ENCODE results near the gene PEMT. TPM values are rescaled to one million over a fixed set of nuclear protein-coding genes. Genes with fewer than 3 reads are reported as not detected.

Gene PEMT
- total and polyA plus RNA-seq, 2 of the 4 experiments (the other 2 are of a cell fraction): 23.3 to 49.5 TPM

GRCh38 chr17:17506893-17507464, 84.5 kb downstream of the PEMT start:
- in situ Hi-C loops (cut with MboI; ENCODE audit: low sequenced_read_pairs): no loop called here
- 61% methylated on average over 5 of the region's 17 CpGs; no CpG with 5 or more reads in 1 of the 2 experiments for WGBS, 2 experiments (ENCODE audit: extremely low coverage in 2 of 2, insufficient read length in 1 of 2)
- no peak overlapping the region for H3K14ac ChIP-seq (replicated peaks; ENCODE audit: low read depth, low read length)
- H3K4me2 ChIP-seq (ENCODE audit: low read depth, low read length): no peak overlapping the region
- no peak overlapping the region for H2BK15ac ChIP-seq (ENCODE audit: low read depth, low read length)
- H3K4me3 ChIP-seq (ENCODE audit: insufficient read depth, low read depth, low read length): no peak overlapping the region
- no peak overlapping the region for H3K9ac ChIP-seq (ENCODE audit: low read depth, low read length)
- no peak overlapping the region for H2AFZ ChIP-seq (replicated peaks; ENCODE audit: low read length, poor library complexity)
- H2BK5ac ChIP-seq (ENCODE audit: low read depth, low read length, poor library complexity, severe bottlenecking): no peak overlapping the region
- dilution Hi-C loops (cut with HindIII; ENCODE audit: low sequenced_read_pairs, unreplicated experiment): no loop called here
- H2BK120ac ChIP-seq (ENCODE audit: low read depth, low read length): no peak overlapping the region
- no peak overlapping the region for H3K56ac ChIP-seq (ENCODE audit: extremely low read depth, insufficient read depth, low read length)
- H4K20me1 ChIP-seq (ENCODE audit: insufficient read depth, low read length): peaks cover 7% of the 10 kb centered on the region
- H4K5ac ChIP-seq (ENCODE audit: low read depth, low read length): no peak overlapping the region
- no peaks in the 10 kb centered on the region for H3K36me3 ChIP-seq (ENCODE audit: control insufficient read depth, insufficient read depth, low read length)
- H3K27me3 ChIP-seq (ENCODE audit: control insufficient read depth, insufficient read depth, low read length): 0 out of 2 replicates have a peak, but pooled peaks cover 1% of the 10 kb centered on the region
- no peak overlapping the region for H3K23ac ChIP-seq (ENCODE audit: low read depth, low read length)
- no peak overlapping the region for H2AK9ac ChIP-seq (replicated peaks; ENCODE audit: low read depth, low read length, poor library complexity)
- H2BK20ac ChIP-seq (ENCODE audit: low read depth, low read length): no peak overlapping the region
- H3K9me3 ChIP-seq (ENCODE audit: control insufficient read depth, insufficient read depth, low read length): no peaks in the 10 kb centered on the region
- CTCF ChIA-PET: no interaction called here
- no peak overlapping the region for H4K8ac ChIP-seq (ENCODE audit: low read depth in 2 of 2, low read length in 2 of 2)
- H3K18ac ChIP-seq (ENCODE audit: low read depth, low read length): no peak overlapping the region
- no peak overlapping the region for H4K91ac ChIP-seq (ENCODE audit: insufficient read depth, low read depth, low read length)
- POLR2A ChIA-PET (ENCODE audit: unreplicated experiment): no interaction called here
- H2AK5ac ChIP-seq (ENCODE audit: low read depth, low read length): no peak overlapping the region
- no peak overlapping the region for H3K4ac ChIP-seq (ENCODE audit: low read depth, low read length)
- intact Hi-C loops (cut with micrococcal nuclease): no loop called here
- H3K4me1 ChIP-seq (ENCODE audit: control insufficient read depth, insufficient read depth, low read length): 0 out of 2 replicates have a peak, but pooled peaks cover 2% of the 10 kb centered on the region
- ATAC-seq (ENCODE audit: low read depth) (no peak), DNase-seq (no peak)
- TF ChIP-seq MAFK (IDR thresholded peaks at IDR 0.05; ENCODE audit: low read depth, low read length) (no peak), POLR2A (IDR thresholded peaks at IDR 0.05; ENCODE audit: low read depth, low read length) (no peak), BHLHE40 (IDR thresholded peaks at IDR 0.05; ENCODE audit: low read depth, low read length) (no peak), RFX5 (IDR thresholded peaks at IDR 0.05; ENCODE audit: low read depth, low read length) (no peak), USF2 (IDR thresholded peaks at IDR 0.05; ENCODE audit: low read depth, low read length) (no peak), CTCF (conservative IDR thresholded peaks at IDR 0.05; ENCODE audit: low read depth, low read length) (no peak), CEBPB (IDR thresholded peaks at IDR 0.05; ENCODE audit: low read depth, low read length) (no peak), SMC3 (IDR thresholded peaks at IDR 0.05; ENCODE audit: low read depth, low read length) (no peak), RCOR1 (IDR thresholded peaks at IDR 0.05; ENCODE audit: insufficient replicate concordance, low read length) (no peak), FOS (IDR thresholded peaks at IDR 0.05; ENCODE audit: low read depth, low read length) (no peak), MAZ (IDR thresholded peaks at IDR 0.05; ENCODE audit: borderline replicate concordance, low read depth, low read length) (no peak), NFE2L2 (IDR thresholded peaks at IDR 0.05; ENCODE audit: low read depth, low read length) (no peak), ELK1 (IDR thresholded peaks at IDR 0.05; ENCODE audit: borderline replicate concordance, low read depth, low read length) (no peak), MXI1 (IDR thresholded peaks at IDR 0.05; ENCODE audit: borderline replicate concordance, low read depth, low read length) (no peak)
- no peak overlapping the region for H3K27ac ChIP-seq (ENCODE audit: insufficient read depth, low read length)
- H3K79me1 ChIP-seq (ENCODE audit: low read depth in 1 of 2, low read length in 2 of 2): no peaks in the 10 kb centered on the region
- no TSS peak for BruUV-seq (replicated peaks)
- H3K9me1 ChIP-seq (ENCODE audit: insufficient read depth, low read length): no peaks in the 10 kb centered on the region

Data from IMR-90 (cell line).